Activated T-cell treated with anti-CD3 and anti-CD28 coated beads for 48 hours (primary cell): ENCODE results near the gene RAN.
A peak's percentile ranks its signal among the peaks of the same experiment; 100 is the strongest.
"Not testable (repeated sequence)": the region's sequence is repeated elsewhere in the genome, so short reads cannot be mapped to it uniquely, and the experiment has no call there.

ENCODE experiments used
- DNase-seq: peaks from one replicate; pipeline ENCODE4 v3.0.0-alpha.2; 2020; ENCODE audit warnings: low read depth

RAN gene

GRCh38 chr12:130849561-130850417, 22.1 kb upstream of the RAN start:
- no peak for DNase-seq

DNA sequence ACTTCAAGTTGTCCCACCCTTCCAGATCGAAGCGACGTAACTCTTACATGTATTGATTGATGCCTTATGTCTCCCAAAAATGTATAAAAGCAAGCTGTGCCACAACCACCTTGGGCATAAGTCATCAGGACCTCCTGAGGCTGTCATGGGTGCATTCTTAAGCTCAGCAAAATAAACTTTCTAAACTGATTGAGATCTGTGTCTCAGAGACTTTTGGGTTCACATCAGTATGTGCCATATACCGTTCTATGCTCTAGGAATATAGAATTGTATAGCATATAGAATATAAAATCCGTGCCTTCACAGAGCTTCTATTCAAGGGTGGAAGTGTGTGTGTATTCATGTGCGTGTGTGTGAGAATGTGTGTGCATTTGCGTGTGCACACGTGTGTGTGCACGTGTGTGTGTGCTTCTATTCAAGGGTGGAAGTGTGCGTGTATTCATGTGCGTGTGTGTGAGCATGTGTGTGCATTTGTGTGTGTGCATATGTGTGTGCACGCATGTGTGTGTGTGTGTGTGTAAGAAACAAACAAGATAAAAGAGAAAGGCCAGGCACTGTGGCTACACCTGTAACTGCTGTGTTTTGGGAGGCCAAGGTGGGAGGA, 21.3 kb upstream of the RAN start:
- no peak for DNase-seq

DNA sequence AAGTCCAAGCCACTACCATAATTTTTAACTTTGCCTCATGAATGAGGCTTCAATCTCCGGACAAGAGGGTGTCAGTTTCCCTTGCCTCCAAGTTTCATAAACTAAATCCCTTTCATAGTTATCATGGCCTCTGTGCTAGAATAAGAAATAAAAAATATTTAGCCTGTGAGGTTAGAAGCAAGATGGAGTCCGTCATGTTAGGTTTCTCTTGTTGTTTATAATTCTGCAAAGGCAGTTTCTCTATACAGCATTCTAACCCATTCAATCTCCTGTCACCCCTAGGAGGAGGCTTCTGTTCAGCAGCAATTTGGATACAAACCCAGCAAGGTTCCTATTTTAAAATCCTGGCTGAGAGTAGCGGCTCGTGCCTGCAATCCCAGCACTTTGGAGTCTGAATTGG, 15.8 kb upstream of the RAN start:
- DNase-seq, result no peak

DNA sequence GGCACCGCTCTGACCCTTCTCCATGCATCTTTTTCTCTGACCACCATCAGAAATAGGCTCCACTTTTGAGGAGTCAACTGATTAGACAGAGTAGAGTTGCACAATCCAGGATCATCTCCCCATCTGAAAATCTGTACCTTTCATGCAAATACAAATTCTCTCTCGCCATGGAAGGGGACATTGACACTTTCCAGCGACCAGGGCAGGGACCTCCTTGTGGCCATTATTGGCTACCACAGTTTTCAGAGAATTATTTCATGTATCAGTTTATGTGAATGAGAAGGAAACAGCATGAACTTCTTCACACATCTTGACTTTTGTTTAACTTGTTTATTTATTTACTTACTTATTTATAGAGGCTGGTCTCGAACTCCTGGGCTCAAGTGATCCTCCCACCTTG, 13.8 kb upstream of the RAN start:
- no peak for DNase-seq

DNA sequence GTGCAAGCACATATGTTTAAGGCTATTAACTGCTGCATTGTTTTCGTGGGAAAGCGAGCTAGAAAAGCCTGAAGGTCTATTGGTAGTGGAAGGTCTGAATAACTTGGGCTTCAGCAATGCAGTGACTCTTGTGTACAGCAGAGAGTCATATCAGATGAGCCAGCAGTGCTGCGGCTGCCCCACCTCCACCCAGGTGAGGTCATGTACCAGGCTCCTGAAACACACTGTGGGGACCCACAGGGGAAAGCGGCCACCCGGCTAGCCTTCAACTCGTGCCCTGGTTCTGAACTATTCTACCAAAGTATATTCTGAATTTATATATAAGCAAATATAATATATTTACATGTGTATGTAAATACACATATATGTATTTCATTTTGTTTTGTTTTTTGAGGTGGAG, 12.7 kb upstream of the RAN start:
- DNase-seq, result no peak

GRCh38 chr12:130860311-130860710, 11.6 kb upstream of the RAN start:
- no peak for DNase-seq

DNA sequence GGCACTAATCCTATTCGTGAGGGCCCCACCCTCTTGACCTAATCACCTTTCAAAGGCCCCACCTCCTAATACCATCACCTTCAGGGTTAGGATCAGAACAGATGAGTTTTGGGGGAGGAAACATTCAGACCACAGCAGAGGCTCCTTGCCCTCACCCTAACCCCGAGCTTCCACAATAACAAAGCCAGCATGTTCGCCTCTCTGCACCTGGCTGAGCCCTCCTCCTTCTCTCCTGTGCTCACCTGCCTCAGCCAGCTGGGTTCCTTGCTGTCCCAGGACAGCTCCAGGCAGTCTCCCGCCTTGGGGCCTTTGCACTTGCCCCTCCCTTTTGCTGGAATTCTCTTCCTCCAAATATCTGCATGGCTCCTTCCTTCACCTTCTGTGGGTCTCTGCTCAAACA, 9.7 kb upstream of the RAN start:
- DNase-seq, result no peak

- not testable (repeated sequence) for DNase-seq
Observed at GRCh38 chr12:130862771-130863170, 9.1 kb upstream of the RAN start.

DNA sequence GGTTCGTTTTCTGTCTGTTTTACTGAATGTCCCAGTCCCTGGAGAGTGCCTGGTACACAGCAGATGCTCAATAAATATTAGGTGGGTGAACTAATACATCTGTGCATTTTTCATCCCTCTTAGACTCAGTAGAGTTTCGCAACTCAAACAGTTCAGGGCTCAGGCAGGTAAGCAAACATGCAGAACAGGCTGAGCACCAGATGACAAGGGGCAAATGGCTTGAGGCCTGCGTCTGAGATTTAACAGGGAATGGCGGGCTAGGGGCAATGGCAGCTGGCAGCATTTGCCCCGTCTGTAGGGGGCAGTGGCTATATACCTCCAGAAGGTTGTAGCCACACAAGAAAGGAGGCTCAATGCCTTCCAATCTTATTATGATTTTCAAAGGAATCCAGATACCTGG, 8.6 kb upstream of the RAN start:
- no peak for DNase-seq

DNA sequence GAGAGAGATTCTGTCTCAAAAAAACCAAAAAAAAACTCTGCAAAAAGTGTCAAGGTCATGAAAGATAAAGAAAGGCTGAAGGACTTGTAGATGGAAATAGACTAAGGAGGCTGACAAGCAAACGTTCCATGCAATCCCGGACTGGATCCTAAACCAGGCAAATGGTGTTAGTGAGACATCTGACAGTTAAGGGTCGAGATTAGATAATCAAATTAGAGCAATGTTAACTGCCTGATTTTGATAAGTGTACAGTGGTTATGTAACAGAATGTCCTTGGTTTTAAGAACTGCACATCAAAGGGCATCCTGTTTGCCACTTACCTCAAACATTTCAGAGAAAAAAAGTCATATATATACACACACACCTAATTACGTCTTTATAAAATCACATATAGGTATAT, 3.5 kb upstream of the RAN start:
- DNase-seq, result no peak

DNA sequence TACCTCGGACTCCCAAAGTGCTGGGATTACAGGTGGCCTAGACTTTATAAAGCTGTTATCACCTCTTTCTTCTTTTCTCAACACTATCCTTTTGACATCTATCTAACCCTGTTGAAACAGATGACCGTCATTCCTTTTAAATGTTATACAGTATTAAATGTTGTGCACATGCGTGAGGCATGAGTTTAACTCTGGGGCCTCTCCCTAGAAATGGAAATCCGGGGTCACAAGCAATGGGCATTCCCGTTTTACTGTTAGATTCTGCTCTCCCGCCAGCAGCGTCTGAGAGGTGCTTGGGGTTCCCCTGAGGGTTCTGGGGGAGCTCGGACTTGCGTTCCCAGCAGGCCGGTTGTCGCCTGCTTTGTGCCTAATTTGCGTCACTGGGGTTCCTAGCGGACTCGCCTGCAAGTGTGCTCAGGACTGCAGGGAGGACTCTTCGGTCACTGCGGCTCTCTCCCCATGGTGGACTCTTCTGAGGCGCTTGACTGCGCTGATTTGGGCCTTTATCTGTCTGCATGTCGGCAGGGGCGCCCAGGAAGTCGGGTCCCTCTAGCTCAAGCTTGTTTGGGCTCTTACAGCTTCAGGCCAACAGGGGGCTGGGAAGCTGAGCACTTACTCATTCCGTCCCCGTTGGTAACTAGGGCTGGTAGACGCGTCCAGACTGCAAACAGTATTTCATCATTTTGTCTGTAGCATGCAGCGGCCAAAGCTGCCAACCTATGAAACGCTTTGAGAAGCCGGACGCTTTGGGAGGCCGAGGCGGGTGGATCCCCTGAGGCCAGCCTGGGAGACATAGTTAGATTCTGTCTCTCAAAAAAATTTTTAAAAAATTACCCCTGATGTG, 1.2 kb upstream of the RAN start:
- DNase-seq, result peak; percentile 60

DNA sequence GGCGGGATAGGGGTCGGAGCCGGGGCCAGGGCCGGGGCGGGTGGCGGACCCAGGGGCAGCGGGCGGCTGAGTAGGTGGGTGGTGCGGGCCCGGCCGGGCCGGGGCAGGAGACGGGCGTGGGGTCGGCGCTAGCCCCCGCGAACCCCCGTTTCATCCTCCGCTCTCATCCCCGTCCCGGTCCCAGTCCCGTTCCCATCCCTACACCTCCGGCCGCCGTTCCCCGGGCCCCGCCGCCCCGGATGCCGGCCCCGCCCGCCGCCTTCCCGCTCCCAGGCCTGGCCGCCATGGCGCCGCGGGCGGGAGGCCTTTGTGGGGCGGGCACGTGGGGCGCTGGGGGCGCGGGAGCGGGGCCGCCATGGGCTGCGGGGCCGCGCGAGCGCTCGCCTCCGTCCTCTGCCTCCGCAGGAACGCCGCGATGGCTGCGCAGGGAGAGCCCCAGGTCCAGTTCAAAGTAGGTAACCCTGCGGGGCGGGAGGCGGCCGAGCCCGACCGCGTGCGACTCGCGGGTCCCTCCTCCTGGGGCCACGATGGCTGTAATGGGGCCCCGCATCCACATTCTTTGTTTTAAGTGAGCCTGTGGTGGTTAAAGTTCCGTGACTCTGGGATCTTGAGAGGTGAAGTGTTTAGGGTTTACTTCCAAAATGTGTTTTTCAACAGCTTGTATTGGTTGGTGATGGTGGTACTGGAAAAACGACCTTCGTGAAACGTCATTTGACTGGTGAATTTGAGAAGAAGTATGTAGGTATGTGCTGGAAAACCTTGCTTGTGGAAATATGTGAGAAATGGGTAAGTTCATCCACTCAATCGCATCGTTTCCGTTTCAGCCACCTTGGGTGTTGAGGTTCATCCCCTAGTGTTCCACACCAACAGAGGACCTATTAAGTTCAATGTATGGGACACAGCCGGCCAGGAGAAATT, 572 bp downstream of the RAN start:
- peak; percentile 43 for DNase-seq

DNA sequence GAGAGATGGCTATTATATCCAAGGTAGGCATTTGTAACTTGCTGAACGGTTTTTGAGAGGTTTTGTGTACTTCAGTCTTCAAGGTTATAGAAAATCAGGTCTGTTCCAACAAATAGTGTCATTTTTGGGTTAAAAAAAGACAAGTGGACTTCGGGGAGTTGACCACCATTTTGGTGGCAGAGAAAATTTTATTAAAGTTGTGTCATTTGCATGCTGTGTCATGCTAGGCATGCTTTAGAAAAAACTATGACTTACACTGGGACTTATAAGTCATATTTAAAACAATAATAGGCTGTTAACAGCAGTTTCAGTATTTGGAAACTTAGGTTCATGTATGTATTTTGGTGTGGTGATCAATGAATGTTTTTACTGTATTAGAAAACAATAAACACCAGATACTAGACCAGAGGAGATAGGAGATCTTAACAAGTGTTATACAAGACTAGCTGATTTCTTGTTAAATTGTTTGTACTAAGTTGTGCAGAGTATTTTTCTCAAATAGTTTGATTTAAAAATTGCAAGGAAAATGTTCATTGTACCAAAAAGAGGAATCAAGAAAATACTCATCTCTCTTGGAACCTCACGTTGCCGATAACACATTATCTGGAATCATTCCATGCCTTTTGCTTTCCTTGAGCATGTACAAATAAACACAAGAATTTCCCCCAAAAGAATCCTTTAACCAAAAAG, 1.4 kb downstream of the RAN start:
- DNase-seq, result no peak

DNA sequence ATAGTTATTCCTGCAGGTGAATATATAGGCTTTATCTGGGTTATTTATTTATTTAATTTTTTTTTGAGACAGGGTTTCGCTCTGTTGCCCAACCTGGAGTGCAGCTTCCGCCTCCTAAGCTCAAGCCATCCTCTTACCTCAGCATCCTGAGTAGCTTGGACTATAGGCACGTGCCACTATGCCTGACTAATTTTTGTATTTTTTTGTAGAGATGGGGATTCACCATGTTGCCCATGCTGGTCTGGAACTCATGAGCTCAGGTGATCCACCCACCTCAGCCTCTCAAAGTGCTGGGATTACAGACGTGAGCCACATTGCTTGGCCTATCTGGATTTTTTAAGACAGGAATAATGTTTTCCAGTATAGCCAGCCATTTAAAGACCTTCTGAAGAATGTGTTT, 2.0 kb downstream of the RAN start:
- DNase-seq, result no peak

- DNase-seq, result no peak
Observed at GRCh38 chr12:130874696-130875095, 2.8 kb downstream of the RAN start.

DNA sequence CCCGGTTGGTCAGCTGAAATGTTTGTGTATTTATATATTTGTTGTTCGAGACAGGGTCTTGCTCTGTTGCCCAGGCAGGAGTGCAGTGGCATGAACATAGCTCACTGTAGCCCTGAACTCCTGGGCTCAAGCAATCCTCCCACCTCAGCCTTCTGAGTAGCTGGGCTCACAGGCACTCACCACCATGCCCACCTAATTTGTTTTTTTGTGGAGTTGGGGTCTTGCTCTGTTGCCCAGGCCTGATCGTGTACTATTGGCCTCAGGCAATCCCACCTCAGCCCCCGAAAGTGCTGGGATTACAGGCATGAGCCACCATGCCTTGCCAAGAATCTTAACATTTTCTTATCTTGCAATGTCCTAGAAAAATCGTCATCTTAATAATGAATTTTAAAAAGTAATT, 3.3 kb downstream of the RAN start:
- DNase-seq, result no peak

GRCh38 chr12:130875708-130876107, 3.8 kb downstream of the RAN start:
- not testable (repeated sequence) for DNase-seq

DNA sequence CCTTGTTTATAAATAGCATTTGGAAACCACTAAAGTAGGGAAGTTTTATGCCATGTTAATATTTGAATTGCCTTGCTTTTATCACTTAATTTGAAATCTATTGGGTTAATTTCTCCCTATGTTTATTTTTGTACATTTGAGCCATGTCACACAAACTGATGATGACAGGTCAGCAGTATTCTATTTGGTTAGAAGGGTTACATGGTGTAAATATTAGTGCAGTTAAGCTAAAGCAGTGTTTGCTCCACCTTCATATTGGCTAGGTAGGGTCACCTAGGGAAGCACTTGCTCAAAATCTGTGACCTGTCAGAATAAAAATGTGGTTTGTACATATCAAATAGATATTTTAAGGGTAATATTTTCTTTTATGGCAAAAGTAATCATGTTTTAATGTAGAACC, 4.4 kb downstream of the RAN start:
- no peak for DNase-seq

DNA sequence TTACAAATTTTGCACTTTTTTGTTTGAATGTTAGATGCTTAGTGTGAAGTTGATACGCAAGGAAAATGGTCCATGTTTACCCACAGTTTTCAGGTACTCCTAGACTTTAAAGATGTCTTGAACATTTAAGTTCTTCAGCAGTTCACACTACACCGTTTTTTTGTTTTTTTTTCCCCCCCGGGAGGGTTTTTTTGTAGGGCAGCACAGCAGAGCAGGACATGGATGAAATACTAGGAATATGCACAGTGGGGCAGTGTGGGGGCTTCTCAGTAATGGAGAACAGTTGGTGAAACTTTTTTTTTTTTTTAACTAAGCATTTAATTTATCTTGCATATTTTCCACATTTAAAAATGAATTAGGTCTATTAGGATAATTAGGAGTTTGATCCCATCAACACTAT, 4.9 kb downstream of the RAN start:
- DNase-seq, result no peak

- no peak for DNase-seq
Observed at GRCh38 chr12:130877333-130877732, 5.5 kb downstream of the RAN start.
